DND-41 (cell line): ENCODE results near the gene STK32B.

Experiments
- ATAC-seq: fragments of 200-7000 bp; cut with Tn5 transposase; 3 replicates; pipeline ENCODE4 v1.9.1; 2021; ENCODE audit warnings: low read depth; ENCODE audit not compliant: insufficient read depth
- DNase-seq: peaks from one replicate; pipeline ENCODE4 v3.0.0-alpha.2; 2020
- H2AFZ ChIP-seq: 2 replicates; pipeline ENCODE4 v1.6.0; 2012; ENCODE audit warnings: low read depth, low read length
- H3K27ac ChIP-seq: 2 replicates; pipeline ENCODE4 v1.5.1; 2012; ENCODE audit warnings: low read length, inconsistent platforms
- H3K27me3 ChIP-seq: fragments of 200-600 bp; sonication (generic); 2 replicates; pipeline ENCODE4 v1.6.0; 2012; ENCODE audit warnings: low read length, mild to moderate bottlenecking, inconsistent platforms; ENCODE audit not compliant: insufficient read depth, poor library complexity
- H3K36me3 ChIP-seq: 2 replicates; pipeline ENCODE4 v1.5.1; 2012; ENCODE audit warnings: low read length, inconsistent platforms; ENCODE audit not compliant: insufficient read depth
- H3K4me1 ChIP-seq: 2 replicates; pipeline ENCODE4 v1.5.1; 2012; ENCODE audit warnings: mild to moderate bottlenecking, low read length; ENCODE audit not compliant: insufficient read depth
- H3K4me2 ChIP-seq: 2 replicates; pipeline ENCODE4 v1.6.0; 2012; ENCODE audit warnings: mild to moderate bottlenecking, moderate library complexity, low read length, inconsistent platforms; ENCODE audit not compliant: insufficient read depth
- H3K4me3 ChIP-seq, 2 experiments: fragments of 200-600 bp in 1 of 2; shearing (Covaris generic) in 1 of 2; 2 replicates each; pipeline ENCODE4 v1.5.1; 2012 to 2016; ENCODE audit warnings: inconsistent platforms in 2 of 2, low read length in 2 of 2, mild to moderate bottlenecking in 2 of 2, low read depth in 1 of 2, moderate library complexity in 1 of 2
- H3K79me2 ChIP-seq: 2 replicates; pipeline ENCODE4 v1.6.0; 2012; ENCODE audit warnings: low read length, inconsistent platforms; ENCODE audit not compliant: insufficient read depth
- H3K9ac ChIP-seq: 2 replicates; pipeline ENCODE4 v1.6.0; 2012; ENCODE audit warnings: low read depth, mild to moderate bottlenecking, inconsistent platforms, low read length, moderate library complexity
- H3K9me3 ChIP-seq: 2 replicates; pipeline ENCODE4 v1.5.1; 2012; ENCODE audit warnings: low read length, moderate library complexity, mild to moderate bottlenecking, inconsistent platforms; ENCODE audit not compliant: insufficient read depth, severe bottlenecking
- H4K20me1 ChIP-seq: 2 replicates; pipeline ENCODE4 v1.6.0; 2012; ENCODE audit warnings: low read length; ENCODE audit not compliant: insufficient read depth
- CTCF ChIP-seq: IDR thresholded peaks from 2 replicates; pipeline ENCODE4 v1.5.1; 2012; ENCODE audit warnings: borderline replicate concordance, low read length, moderate library complexity, mild to moderate bottlenecking; ENCODE audit not compliant: poor library complexity, severe bottlenecking; ENCODE audit errors: extremely low read depth
- EZH2 ChIP-seq: IDR thresholded peaks from 3 replicates; pipeline ENCODE4 v1.6.1; 2012; ENCODE audit warnings: borderline replicate concordance, low read depth, mild to moderate bottlenecking, moderate library complexity, low read length, inconsistent platforms; ENCODE audit not compliant: severe bottlenecking

Gene STK32B

GRCh38 chr4:5048721-5049120, 2.6 kb upstream of the STK32B start:
- no peak for ATAC-seq
- H4K20me1 ChIP-seq = peaks cover 6% of the 10 kb centered on the region; the same call in 1 of the 2 replicates
- no peak overlapping the region for H3K4me3 ChIP-seq
- H2AFZ ChIP-seq = no peak overlapping the region
- no peak overlapping the region for H3K4me2 ChIP-seq
- no peaks in the 10 kb centered on the region for H3K9me3 ChIP-seq
- H3K27me3 ChIP-seq = peaks cover 4% of the 10 kb centered on the region
- H3K36me3 ChIP-seq = no peaks in the 10 kb centered on the region
- TF ChIP-seq CTCF (no peak), EZH2 (no peak)
- no peak overlapping the region; the same call in 1 of the 2 replicates for H3K27ac ChIP-seq
- DNase-seq = no peak
- H3K79me2 ChIP-seq = peaks cover 20% of the 10 kb centered on the region
- H3K9ac ChIP-seq = no peak overlapping the region
- H3K4me1 ChIP-seq = peaks cover 56% of the 10 kb centered on the region

- H3K4me1 ChIP-seq = peaks cover 37% of the 10 kb centered on the region
- peak overlapping the region; percentile 74 for H2AFZ ChIP-seq
Measured at GRCh38 chr4:5050520-5051277, 581 bp upstream of the STK32B start.

GRCh38 chr4:5052204-5052702, 973 bp downstream of the STK32B start:
- H3K36me3 ChIP-seq = peaks cover 5% of the 10 kb centered on the region; the same call in 1 of the 2 replicates
- peak overlapping the region; percentile 71 for H3K9ac ChIP-seq
- H3K27ac ChIP-seq = peak overlapping the region; percentile 73
- H3K9me3 ChIP-seq = no peaks in the 10 kb centered on the region
- peak overlapping the region; percentile 74 for H2AFZ ChIP-seq
- H3K4me2 ChIP-seq = peak overlapping the region; percentile 80
- DNase-seq (no peak), ATAC-seq (peak; percentile 1; the same call in 1 of the 3 replicates)
- H3K4me1 ChIP-seq = peaks cover 35% of the 10 kb centered on the region
- H3K79me2 ChIP-seq = peaks cover 26% of the 10 kb centered on the region
- no peak for TF ChIP-seq EZH2
- TF ChIP-seq CTCF = no peak
- H3K4me3 ChIP-seq = peak overlapping the region; percentile 33 to 61; a peak in 3 of 4 replicates
- peaks cover 4% of the 10 kb centered on the region for H3K27me3 ChIP-seq
- peaks cover 6% of the 10 kb centered on the region; the same call in 1 of the 2 replicates for H4K20me1 ChIP-seq

More at GRCh38 chr4:5050520-5051277, 581 bp upstream of the STK32B start:
- peak; percentile 61 for DNase-seq
- TF ChIP-seq CTCF = peak; percentile 85
- no peak for TF ChIP-seq EZH2
- H3K9ac ChIP-seq = peak overlapping the region; percentile 71
- H3K36me3 ChIP-seq = no peaks in the 10 kb centered on the region
- peak overlapping the region; percentile 73 for H3K27ac ChIP-seq
- H3K79me2 ChIP-seq = peaks cover 23% of the 10 kb centered on the region
- H4K20me1 ChIP-seq = peaks cover 6% of the 10 kb centered on the region; the same call in 1 of the 2 replicates
- peak; percentile 81 for ATAC-seq
- H3K27me3 ChIP-seq = peaks cover 4% of the 10 kb centered on the region
- H3K4me3 ChIP-seq = peak overlapping the region; percentile 33 to 61; a peak in 3 of 4 replicates
- no peaks in the 10 kb centered on the region for H3K9me3 ChIP-seq
- peak overlapping the region; percentile 80 for H3K4me2 ChIP-seq
